Neural progenitor cell (in vitro differentiated cells): ENCODE results near the gene TSC22D4.

ENCODE experiments used
- CTCF ChIP-seq: fragments of 200-600 bp; sonication (generic); IDR thresholded peaks from 2 replicates; pipeline ENCODE4 v1.5.1; 2017; ENCODE audit warnings: antibody characterized with exemption, mild to moderate bottlenecking
- EZH2 ChIP-seq: fragments of 200-600 bp; sonication (generic); IDR thresholded peaks from 2 replicates; pipeline ENCODE4 v1.6.1; 2017; ENCODE audit warnings: antibody characterized with exemption, mild to moderate bottlenecking, moderate library complexity

GRCh38 chr7:100519580-100519979, 40.6 kb upstream of the TSC22D4 start:
- TF ChIP-seq CTCF (no peak), EZH2 (no peak)
